Right lobe of liver (tissue), 6 donors: ENCODE data around the gene GLIS1. TPM values are rescaled to one million over a fixed set of nuclear protein-coding genes. Genes with fewer than 3 reads are reported as not detected.
A peak's percentile ranks its signal among the peaks of the same experiment; 100 is the strongest.

Experiments used
- ATAC-seq, 4 donors: fragments of 200-7000 bp; cut with Tn5 transposase; one replicate each; pipeline ENCODE4 v1.9.1; 2020; ENCODE audit warnings: mild to moderate bottlenecking in 4 of 4, moderate library complexity in 4 of 4
- DNase-seq, 3 donors: peaks; one replicate each; pipeline ENCODE4 v3.0.0-alpha.2; 2020
- H3K27ac ChIP-seq, 3 donors: fragments of 200-600 bp; one replicate each; pipeline ENCODE4 v1.8.0; 2022
- H3K27me3 ChIP-seq, 2 donors: fragments of 200-600 bp; one replicate each; pipeline ENCODE4 v1.8.0; 2022
- H3K36me3 ChIP-seq, 4 donors: fragments of 200-600 bp; sonication (generic) in 1 of 4; one replicate each; pipeline versions ENCODE4 v1.5.1 to v1.8.0; 2017 to 2022; ENCODE audit warnings: control low read depth in 1 of 4
- H3K4me1 ChIP-seq, 4 donors: fragments of 200-600 bp; sonication (generic) in 1 of 4; one replicate each; pipeline versions ENCODE4 v1.5.1 to v1.8.0; 2017 to 2022; ENCODE audit warnings: control low read depth in 1 of 4
- H3K4me3 ChIP-seq, 3 donors: fragments of 200-600 bp; one replicate each; pipeline ENCODE4 v1.8.0; 2022
- H3K9me3 ChIP-seq, 4 donors: fragments of 200-600 bp; sonication (generic) in 1 of 4; one replicate each; pipeline versions ENCODE4 v1.5.1 to v1.8.0; 2017 to 2022; ENCODE audit warnings: control low read depth in 1 of 4
- POLR2A ChIP-seq: fragments of 450-650 bp; IDR thresholded peaks from one replicate; pipeline ENCODE4 v1.6.1; 2017; ENCODE audit warnings: antibody characterized with exemption, mild to moderate bottlenecking
- WGBS: methylation state at CpG from one replicate; pipeline ENCODE4 v1.1.6; 2018; ENCODE audit warnings: low coverage, low lambda C conversion rate; ENCODE audit not compliant: insufficient coverage; ENCODE audit errors: missing lambda C conversion rate; 5-methylcytosine and 5-hydroxymethylcytosine counted together
- intact Hi-C, 2 donors: fragments of 100-400 bp; cut with DNase I; formaldehyde crosslinking; loops; one replicate each; pipeline versions ENCODE4 v1.11.2 to v1.14.1; 2022
- total RNA-seq, 6 experiments: library from RNA; depleted of rRNA in 2 of 6; stranded (reverse); fragments of >200 nt in 2 of 6; fragmentation: NEBNext Ultra II Directional in 3 of 6; extraction: Animal tissue kit (Norgen Biotek cat#: 25700) in 3 of 6; gene quantifications; one replicate each; pipeline versions ENCODE4 v1.1.0 to v1.2.4, GENCODE V29; 2016 to 2023
- TF ChIP-seq, protein P1 (sequence below), 4 donors: fragments of 200-600 bp in 3 of 4; fragments of 450-650 bp in 1 of 4; IDR thresholded peaks; one replicate each; pipeline versions ENCODE4 v1.5.1 to v1.8.0; 2016 to 2022; ENCODE audit warnings: antibody characterized with exemption in 4 of 4, mild to moderate bottlenecking in 2 of 4
- donor health status: DM: no; HTN: yes; CAD: no.
- donor health status: DM: no; HTN: no; CAD: no.
- donor health status: DM: no; HTN: no; CAD: no.
- donor health status: DM: no; HTN: yes; CAD: no.
- donor health status: DM: no; HTN: yes; CAD: no.

GLIS1 gene
- total RNA-seq, 6 experiments from 2014 or later, result not detected

DNA sequence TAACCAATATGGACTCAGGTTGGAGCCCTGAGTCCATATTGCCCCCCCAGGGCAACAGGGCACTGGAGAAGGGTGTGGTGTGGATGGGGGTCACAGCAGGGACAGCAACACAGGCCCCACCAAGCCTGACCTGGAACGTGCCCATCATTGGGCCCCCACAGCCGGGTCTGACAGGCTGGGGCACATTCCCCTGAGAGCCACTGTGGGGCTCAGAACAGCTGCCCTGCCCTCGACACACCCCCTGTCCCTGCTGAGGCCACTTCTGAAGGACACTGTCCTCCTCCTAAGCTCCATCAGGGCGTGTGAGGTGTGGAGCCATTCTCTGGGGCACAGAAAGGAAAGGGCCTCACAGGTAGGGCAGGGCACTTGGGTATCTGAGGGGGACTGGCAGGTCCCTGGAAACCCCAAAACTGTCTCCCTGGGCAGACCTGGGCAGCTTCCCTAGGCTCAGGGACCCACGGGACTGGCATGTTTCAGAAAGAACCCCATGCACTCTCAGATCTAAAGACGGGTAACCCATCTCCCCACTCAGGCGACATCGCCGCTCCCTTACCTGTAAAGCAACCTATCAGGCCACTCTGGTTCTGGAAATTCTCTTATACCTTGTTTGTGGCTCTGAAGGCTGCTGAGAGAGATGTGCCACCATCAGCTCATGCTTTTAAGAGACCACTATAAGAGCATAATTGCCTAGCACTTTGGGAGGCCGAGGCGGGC lies 184.2 kb downstream of the GLIS1 start:
- Histone ChIP-seq H3K36me3 (no peaks in the 10 kb centered on the region), H3K4me1 (no peaks in the 10 kb centered on the region), H3K27ac (no peak overlapping the region), H3K9me3 (no peaks in the 10 kb centered on the region), H3K4me3 (no peak overlapping the region), H3K27me3 (no peaks in the 10 kb centered on the region)
- WGBS, result 81% methylated on average over 6 of the region's 11 CpGs
- intact Hi-C loops, result no loop called here
- peak; percentile 6 to 28 (median 19) for DNase-seq
- ATAC-seq, result no peak
- TF ChIP-seq POLR2A, result no peak
- TF ChIP-seq, protein P1, sequence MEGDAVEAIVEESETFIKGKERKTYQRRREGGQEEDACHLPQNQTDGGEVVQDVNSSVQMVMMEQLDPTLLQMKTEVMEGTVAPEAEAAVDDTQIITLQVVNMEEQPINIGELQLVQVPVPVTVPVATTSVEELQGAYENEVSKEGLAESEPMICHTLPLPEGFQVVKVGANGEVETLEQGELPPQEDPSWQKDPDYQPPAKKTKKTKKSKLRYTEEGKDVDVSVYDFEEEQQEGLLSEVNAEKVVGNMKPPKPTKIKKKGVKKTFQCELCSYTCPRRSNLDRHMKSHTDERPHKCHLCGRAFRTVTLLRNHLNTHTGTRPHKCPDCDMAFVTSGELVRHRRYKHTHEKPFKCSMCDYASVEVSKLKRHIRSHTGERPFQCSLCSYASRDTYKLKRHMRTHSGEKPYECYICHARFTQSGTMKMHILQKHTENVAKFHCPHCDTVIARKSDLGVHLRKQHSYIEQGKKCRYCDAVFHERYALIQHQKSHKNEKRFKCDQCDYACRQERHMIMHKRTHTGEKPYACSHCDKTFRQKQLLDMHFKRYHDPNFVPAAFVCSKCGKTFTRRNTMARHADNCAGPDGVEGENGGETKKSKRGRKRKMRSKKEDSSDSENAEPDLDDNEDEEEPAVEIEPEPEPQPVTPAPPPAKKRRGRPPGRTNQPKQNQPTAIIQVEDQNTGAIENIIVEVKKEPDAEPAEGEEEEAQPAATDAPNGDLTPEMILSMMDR (IDR thresholded peaks at IDR 0.05), result no peak

DNA sequence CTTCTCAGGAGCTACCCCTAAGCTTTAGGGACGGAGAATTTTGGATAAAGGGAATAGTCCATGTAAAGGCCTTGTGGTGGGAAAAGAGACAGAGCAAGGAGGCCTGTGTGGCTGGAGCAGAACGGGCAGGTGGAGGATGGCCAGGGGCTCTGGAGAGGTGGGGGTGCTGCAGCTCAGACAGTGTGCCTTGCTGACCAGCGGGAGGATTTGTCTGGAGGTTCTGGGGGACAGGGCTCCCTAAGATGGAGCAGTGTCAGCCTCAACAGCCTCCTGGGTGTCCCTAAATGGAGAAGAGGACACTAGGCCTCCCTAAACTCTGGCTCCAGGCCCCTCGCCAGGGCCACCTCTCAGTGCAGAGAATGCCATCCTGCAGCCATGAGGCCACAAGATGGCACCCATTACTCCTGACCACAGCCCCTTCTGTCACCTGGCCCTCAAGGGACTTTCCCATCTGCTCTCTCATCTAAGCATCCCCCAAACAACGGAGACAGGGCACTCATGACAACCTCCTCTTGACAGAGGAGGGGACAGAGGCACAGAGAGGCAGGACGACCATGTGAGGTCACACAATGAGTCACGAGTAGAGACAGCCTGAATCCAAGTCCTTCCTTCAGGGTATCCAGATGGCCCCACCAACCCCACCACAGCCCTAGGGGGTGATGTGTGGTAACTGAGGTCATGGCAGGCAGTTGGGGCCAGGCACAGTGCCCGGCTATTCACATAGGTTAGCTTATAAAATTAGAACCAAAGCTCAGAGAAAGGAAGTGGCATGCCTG lies 185.0 kb downstream of the GLIS1 start:
- DNase-seq (peak; percentile 7 to 28 (median 27)), ATAC-seq (no peak)
- no peaks in the 10 kb centered on the region for H3K27me3 ChIP-seq
- intact Hi-C loops, result no loop called here
- H3K4me1 ChIP-seq, result no peaks in the 10 kb centered on the region
- TF ChIP-seq, protein P1 (IDR thresholded peaks at IDR 0.05), result no peak
- no peak for TF ChIP-seq POLR2A
- WGBS, result 59% methylated on average over 3 of the region's 8 CpGs
- no peaks in the 10 kb centered on the region for H3K9me3 ChIP-seq
- no peak overlapping the region for H3K27ac ChIP-seq
- no peak overlapping the region for H3K4me3 ChIP-seq
- H3K36me3 ChIP-seq, result no peaks in the 10 kb centered on the region

- H3K27me3 ChIP-seq, result no peaks in the 10 kb centered on the region
- H3K4me3 ChIP-seq, result no peak overlapping the region
- H3K27ac ChIP-seq, result no peak overlapping the region
- peak in 2 of 3 donors; percentile 25 to 35 for DNase-seq
- no peaks in the 10 kb centered on the region for H3K4me1 ChIP-seq
- intact Hi-C loops, result no loop called here
- ATAC-seq, result no peak
- WGBS, result 70% methylated on average over 8 of the region's 10 CpGs
- H3K9me3 ChIP-seq, result no peaks in the 10 kb centered on the region
- no peak for TF ChIP-seq POLR2A
- TF ChIP-seq, protein P1 (IDR thresholded peaks at IDR 0.05), result no peak
- H3K36me3 ChIP-seq, result no peaks in the 10 kb centered on the region
Measured at GRCh38 chr1:53552981-53553733, 185.8 kb downstream of the GLIS1 start.

GRCh38 chr1:53552146-53552861 lies 186.7 kb downstream of the GLIS1 start:
- no peaks in the 10 kb centered on the region for H3K27me3 ChIP-seq
- intact Hi-C loops, result no loop called here
- DNase-seq (peak; percentile 7 to 51 (median 34)), ATAC-seq (no peak)
- no peak overlapping the region for H3K27ac ChIP-seq
- WGBS, result 58% methylated on average over 7 of the region's 10 CpGs
- no peak for TF ChIP-seq POLR2A
- TF ChIP-seq, protein P1 (IDR thresholded peaks at IDR 0.05), result no peak
- H3K36me3 ChIP-seq, result no peaks in the 10 kb centered on the region
- no peak overlapping the region for H3K4me3 ChIP-seq
- H3K4me1 ChIP-seq, result no peaks in the 10 kb centered on the region
- no peaks in the 10 kb centered on the region for H3K9me3 ChIP-seq
